Sigmoid colon (tissue), 7 donors: ENCODE results near the gene TOGARAM2. TPM values are rescaled to one million over a fixed set of nuclear protein-coding genes. Genes with fewer than 3 reads are reported as not detected.
A peak's percentile ranks its signal among the peaks of the same experiment; 100 is the strongest.

ENCODE experiments used
- DNase-seq: peaks from one replicate; pipeline ENCODE4 v3.0.0-alpha.2; 2019
- H3K27ac ChIP-seq, 4 donors: fragments of 200-600 bp; sonication (generic); one replicate each; pipeline ENCODE4 v1.5.1; 2016 to 2019; ENCODE audit warnings: mild to moderate bottlenecking in 1 of 4
- H3K27me3 ChIP-seq, 3 donors: fragments of 200-600 bp; sonication (generic); one replicate each; pipeline ENCODE4 v1.5.1; 2019; ENCODE audit warnings: mild to moderate bottlenecking in 1 of 3
- H3K36me3 ChIP-seq, 4 donors: fragments of 200-600 bp; sonication (generic); one replicate each; pipeline ENCODE4 v1.5.1; 2016 to 2019
- H3K4me1 ChIP-seq, 4 donors: fragments of 200-600 bp; sonication (generic); one replicate each; pipeline ENCODE4 v1.5.1; 2017 to 2019
- H3K4me3 ChIP-seq, 4 donors: fragments of 200-600 bp; sonication (generic); one replicate each; pipeline ENCODE4 v1.5.1; 2017 to 2019; ENCODE audit warnings: mild to moderate bottlenecking in 2 of 4, moderate library complexity in 1 of 4
- H3K9me3 ChIP-seq, 4 donors: fragments of 200-600 bp in 3 of 4; sonication (generic) in 3 of 4; one replicate each; pipeline versions ENCODE4 v1.5.1 to v1.6.1; 2013 to 2019
- CTCF ChIP-seq, 4 experiments: fragments of 450-650 bp in 3 of 4; fragments of 200-600 bp in 1 of 4; IDR thresholded peaks; one replicate each; pipeline ENCODE4 v1.5.1; 2016 to 2019; ENCODE audit warnings: antibody characterized with exemption in 4 of 4, mild to moderate bottlenecking in 3 of 4, moderate library complexity in 2 of 4
- EP300 ChIP-seq, 4 donors: sonication (generic); formaldehyde crosslinking; IDR thresholded peaks; one replicate each; pipeline ENCODE4 v1.6.1; 2017; ENCODE audit warnings: antibody characterized with exemption in 4 of 4
- POLR2A ChIP-seq, 2 donors: fragments of 450-650 bp; IDR thresholded peaks; one replicate each; pipeline ENCODE4 v1.6.1; 2016; ENCODE audit warnings: antibody characterized with exemption in 2 of 2, mild to moderate bottlenecking in 2 of 2, moderate library complexity in 2 of 2
- POLR2AphosphoS5 ChIP-seq, 4 donors: sonication (generic); formaldehyde crosslinking; IDR thresholded peaks; one replicate each; pipeline ENCODE4 v1.6.1; 2017; ENCODE audit warnings: antibody characterized with exemption in 4 of 4
- WGBS, 2 donors: extraction: QIAGEN DNeasy Blood & Tissue Kit; methylation state at CpG; one replicate each; pipeline ENCODE4 v1.1.7; 2013; 5-methylcytosine and 5-hydroxymethylcytosine counted together
- intact Hi-C: fragments of 100-400 bp; cut with DNase I; formaldehyde crosslinking; loops from one replicate; pipeline ENCODE4 v1.15.1; 2023
- polyA plus RNA-seq, 3 donors: library from polyadenylated mRNA; stranded (reverse); fragments of 200-250 nt; gene quantifications; one replicate each; pipeline ENCODE4 v1.2.3, GENCODE V29; 2013
- total RNA-seq, 4 donors: library from RNA; depleted of rRNA; stranded (reverse); fragments of >200 nt; gene quantifications; one replicate each; pipeline ENCODE4 v1.1.0, GENCODE V29; 2016
- donor health status: healthy with polysubstance abuse.
- donor health status: Bipolar disorder and iron deficiency.
- donor health status: healthy.

TOGARAM2 gene
- total and polyA plus RNA-seq, 7 donors = 0.23 to 3.2 (median 0.82) TPM; not detected in 2

DNA sequence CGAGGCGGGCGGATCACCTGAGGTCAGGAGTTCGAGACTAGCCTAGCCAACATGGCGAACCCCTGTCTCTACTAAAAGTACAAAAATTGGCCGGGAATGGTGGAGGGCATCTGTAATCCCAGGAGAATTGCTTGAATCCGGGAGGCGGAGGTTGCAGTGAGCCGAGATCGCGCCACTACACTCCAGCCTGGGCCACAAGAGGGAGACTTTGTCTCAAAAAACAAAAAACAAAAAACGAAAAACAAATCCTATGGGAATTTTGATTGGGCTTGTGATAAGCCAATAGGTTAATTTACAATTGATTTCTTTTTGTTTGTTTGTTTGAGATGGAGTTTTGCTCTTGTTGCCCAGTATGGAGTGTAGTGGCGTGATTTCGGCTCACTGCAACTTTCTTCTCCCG lies 24.2 kb upstream of the TOGARAM2 start:
- WGBS, 2 donors = 47 to 86% methylated on average over 15 of the region's 15 CpGs
- Histone ChIP-seq H3K4me3 (no peak overlapping the region), H3K27ac (no peak overlapping the region), H3K4me1 (peaks cover 0 to 16% (median 12%) of the 10 kb centered on the region in 4 donors), H3K9me3 (no peaks in the 10 kb centered on the region), H3K36me3 (no peaks in the 10 kb centered on the region), H3K27me3 (no peaks in the 10 kb centered on the region)
- DNase-seq = no peak
- intact Hi-C loops = loop anchor here (10.0 kb wide), 2 partner anchors 158 to 1128 kb away; partner anchors contain the start of gene CLIP4
- TF ChIP-seq EP300 (IDR thresholded peaks at IDR 0.05) (no peak), POLR2A (IDR thresholded peaks at IDR 0.05) (no peak), POLR2AphosphoS5 (IDR thresholded peaks at IDR 0.05) (no peak), CTCF (IDR thresholded peaks at IDR 0.05) (peak in 3 of 4 experiments; percentile 23 to 69 (median 56))

DNA sequence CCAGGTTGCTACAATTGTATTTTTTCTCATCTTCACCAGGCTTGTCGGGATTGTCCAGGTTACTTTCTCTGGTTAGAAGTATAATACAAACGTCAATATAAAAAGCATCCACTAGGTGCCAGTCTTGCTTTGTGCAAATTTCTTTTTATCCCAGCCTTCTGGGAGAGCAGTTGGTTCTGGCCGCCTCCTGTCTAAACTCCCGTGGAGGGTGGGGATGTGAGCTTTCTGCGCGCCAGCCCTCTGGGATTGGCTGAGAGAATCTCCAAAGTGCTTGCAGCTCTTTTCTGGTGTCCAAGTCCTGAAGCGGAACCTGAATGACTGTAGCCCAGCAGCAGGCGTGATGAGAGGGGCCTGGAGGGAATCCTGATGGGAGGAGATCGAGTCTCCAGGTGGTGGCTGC lies 22.4 kb upstream of the TOGARAM2 start:
- H3K4me3 ChIP-seq = peak overlapping the region in 1 of 4 donors; percentile 9
- H3K27me3 ChIP-seq = no peaks in the 10 kb centered on the region
- H3K27ac ChIP-seq = no peak overlapping the region
- intact Hi-C loops = loop anchor here (1.0 to 10.0 kb wide), 4 partner anchors 55 to 1126 kb away; partner anchors contain the start of gene CLIP4
- H3K4me1 ChIP-seq = peaks cover 0 to 12% (median 6%) of the 10 kb centered on the region in 4 donors
- TF ChIP-seq POLR2A (IDR thresholded peaks at IDR 0.05) (no peak), POLR2AphosphoS5 (IDR thresholded peaks at IDR 0.05) (no peak), EP300 (IDR thresholded peaks at IDR 0.05) (peak in 1 of 4 donors; percentile 4), CTCF (IDR thresholded peaks at IDR 0.05) (peak; percentile 41 to 78 (median 61))
- no peaks in the 10 kb centered on the region for H3K9me3 ChIP-seq
- 23 to 24% methylated on average over 9 of the region's 9 CpGs for WGBS, 2 donors
- peak; percentile 81 for DNase-seq
- no peaks in the 10 kb centered on the region for H3K36me3 ChIP-seq

DNA sequence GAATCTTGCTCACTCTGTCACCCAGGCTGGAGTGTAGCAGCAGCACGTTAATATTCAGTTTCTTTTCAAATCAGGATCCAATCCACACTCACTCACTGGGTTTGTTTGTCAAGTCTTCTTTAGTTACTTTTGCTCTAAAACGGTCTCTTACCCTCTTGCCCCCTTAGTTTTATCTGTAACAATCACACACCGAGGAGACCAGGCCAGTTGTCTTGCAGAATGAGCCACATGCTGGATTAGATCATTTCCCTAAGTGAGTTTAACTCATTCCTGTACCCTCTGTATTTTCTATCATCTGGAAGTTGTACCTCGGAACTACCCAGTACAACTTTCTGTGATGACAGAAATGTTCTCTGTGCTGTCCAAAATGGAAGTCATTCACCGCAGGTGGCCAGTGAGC lies 20.7 kb upstream of the TOGARAM2 start:
- no peaks in the 10 kb centered on the region for H3K9me3 ChIP-seq
- 50 to 67% methylated on average over 5 of the region's 5 CpGs for WGBS, 2 donors
- H3K27ac ChIP-seq = no peak overlapping the region
- no peak for DNase-seq
- no peaks in the 10 kb centered on the region for H3K27me3 ChIP-seq
- no peak overlapping the region for H3K4me3 ChIP-seq
- TF ChIP-seq CTCF (IDR thresholded peaks at IDR 0.05) (no peak), EP300 (IDR thresholded peaks at IDR 0.05) (no peak), POLR2AphosphoS5 (IDR thresholded peaks at IDR 0.05) (no peak), POLR2A (IDR thresholded peaks at IDR 0.05) (no peak)
- intact Hi-C loops = no loop called here
- no peaks in the 10 kb centered on the region for H3K36me3 ChIP-seq
- peaks cover 0 to 12% (median 6%) of the 10 kb centered on the region in 4 donors for H3K4me1 ChIP-seq

- H3K27ac ChIP-seq = no peak overlapping the region
- no peaks in the 10 kb centered on the region for H3K36me3 ChIP-seq
- no peak overlapping the region for H3K4me3 ChIP-seq
- H3K4me1 ChIP-seq = peaks cover 0 to 5% (median 4%) of the 10 kb centered on the region in 4 donors
- WGBS, 2 donors = 86 to 96% methylated on average over 1 of the region's 1 CpG
- no peak for TF ChIP-seq POLR2AphosphoS5 (IDR thresholded peaks at IDR 0.05)
- no peak for TF ChIP-seq EP300 (IDR thresholded peaks at IDR 0.05)
- no peak for TF ChIP-seq POLR2A (IDR thresholded peaks at IDR 0.05)
- TF ChIP-seq CTCF (IDR thresholded peaks at IDR 0.05) = no peak
- intact Hi-C loops = no loop called here
- no peaks in the 10 kb centered on the region for H3K27me3 ChIP-seq
- H3K9me3 ChIP-seq = no peaks in the 10 kb centered on the region
- DNase-seq = no peak
Measured at GRCh38 chr2:28962505-28962904, 18.6 kb upstream of the TOGARAM2 start.
